Neural progenitor cell (in vitro differentiated cells): ENCODE data around the gene STAC2.

ENCODE experiments used
- CTCF ChIP-seq: fragments of 200-600 bp; sonication (generic); IDR thresholded peaks from 2 replicates; pipeline ENCODE4 v1.5.1; 2017; ENCODE audit warnings: antibody characterized with exemption, mild to moderate bottlenecking
- EZH2 ChIP-seq: fragments of 200-600 bp; sonication (generic); IDR thresholded peaks from 2 replicates; pipeline ENCODE4 v1.6.1; 2017; ENCODE audit warnings: antibody characterized with exemption, mild to moderate bottlenecking, moderate library complexity
- EZH2phosphoT487 ChIP-seq: fragments of 200-600 bp; sonication (generic); IDR thresholded peaks from 2 replicates; pipeline ENCODE4 v1.6.1; 2017; ENCODE audit warnings: antibody characterized with exemption

- TF ChIP-seq CTCF: no peak
- no peak for TF ChIP-seq EZH2
- no peak for TF ChIP-seq EZH2phosphoT487
Measured at GRCh38 chr17:39165841-39166349, 59.9 kb downstream of the STAC2 start, which contains the start of gene ARL5C.
